ENCODE measurements around the gene ZNF575. TPM values are rescaled to one million over a fixed set of nuclear protein-coding genes. Genes with fewer than 3 reads are reported as not detected.

Gene ZNF575
- total RNA-seq, 6 experiments from 2014 or later = 1.6 to 2.9 (median 2.3) TPM

- TF ChIP-seq CTCF (IDR thresholded peaks at IDR 0.05) = no peak
- H3K36me3 Mint-ChIP-seq (ENCODE audit: low read depth) = 0 out of 2 replicates have a peak, but pooled peaks cover 17% of the 10 kb centered on the region
- peaks cover 3% of the 10 kb centered on the region; the same call in 1 of the 2 replicates for H3K27me3 Mint-ChIP-seq (ENCODE audit: insufficient read depth)
- H3K27ac Mint-ChIP-seq = no peak overlapping the region
- no peak overlapping the region for H3K4me3 Mint-ChIP-seq
- no peaks in the 10 kb centered on the region for H3K9me3 Mint-ChIP-seq
- peaks cover 18% of the 10 kb centered on the region for H3K4me1 Mint-ChIP-seq (ENCODE audit: low read depth)
- DNase-seq = no peak
These were observed 20.7 kb downstream of the ZNF575 start for GRCh38 chr19:43553656-43554055.

GRCh38 chr19:43554317-43554895 lies 21.4 kb downstream of the ZNF575 start:
- peaks cover 18% of the 10 kb centered on the region for H3K4me1 Mint-ChIP-seq (ENCODE audit: low read depth)
- no peak for DNase-seq
- H3K9me3 Mint-ChIP-seq = no peaks in the 10 kb centered on the region
- H3K27me3 Mint-ChIP-seq (ENCODE audit: insufficient read depth) = peaks cover 3% of the 10 kb centered on the region; the same call in 1 of the 2 replicates
- H3K4me3 Mint-ChIP-seq = no peak overlapping the region
- TF ChIP-seq CTCF (IDR thresholded peaks at IDR 0.05) = no peak
- H3K27ac Mint-ChIP-seq = no peak overlapping the region
- 0 out of 2 replicates have a peak, but pooled peaks cover 15% of the 10 kb centered on the region for H3K36me3 Mint-ChIP-seq (ENCODE audit: low read depth)

GRCh38 chr19:43555185-43555770 lies 22.3 kb downstream of the ZNF575 start:
- Mint-ChIP-seq H3K9me3 (no peaks in the 10 kb centered on the region), H3K36me3 (ENCODE audit: low read depth) (0 out of 2 replicates have a peak, but pooled peaks cover 9% of the 10 kb centered on the region), H3K27me3 (ENCODE audit: insufficient read depth) (peaks cover 1% of the 10 kb centered on the region; the same call in 1 of the 2 replicates), H3K4me1 (ENCODE audit: low read depth) (peaks cover 18% of the 10 kb centered on the region), H3K27ac (no peak overlapping the region), H3K4me3 (no peak overlapping the region)
- DNase-seq = peak; percentile 50
- TF ChIP-seq CTCF (IDR thresholded peaks at IDR 0.05) = peak; percentile 83

GRCh38 chr19:43560687-43561086 lies 27.7 kb downstream of the ZNF575 start:
- H3K9me3 Mint-ChIP-seq = no peaks in the 10 kb centered on the region
- H3K27me3 Mint-ChIP-seq (ENCODE audit: insufficient read depth) = no peaks in the 10 kb centered on the region
- DNase-seq = peak; percentile 13
- peaks cover 51% of the 10 kb centered on the region for H3K4me1 Mint-ChIP-seq (ENCODE audit: low read depth)
- peak; percentile 44 for TF ChIP-seq CTCF (IDR thresholded peaks at IDR 0.05)
- peak overlapping the region; percentile 50 for H3K27ac Mint-ChIP-seq
- H3K36me3 Mint-ChIP-seq (ENCODE audit: low read depth) = peaks cover 35% of the 10 kb centered on the region
- H3K4me3 Mint-ChIP-seq = no peak overlapping the region

GRCh38 chr19:43561139-43561970 lies 28.4 kb downstream of the ZNF575 start:
- Mint-ChIP-seq H3K27ac (peak overlapping the region; percentile 50), H3K9me3 (no peaks in the 10 kb centered on the region), H3K4me1 (ENCODE audit: low read depth) (peaks cover 51% of the 10 kb centered on the region), H3K36me3 (ENCODE audit: low read depth) (peaks cover 35% of the 10 kb centered on the region), H3K4me3 (no peak overlapping the region), H3K27me3 (ENCODE audit: insufficient read depth) (no peaks in the 10 kb centered on the region)
- TF ChIP-seq CTCF (IDR thresholded peaks at IDR 0.05) = no peak
- no peak for DNase-seq

All from HFFc6 (cell line).